Stimulated activated CD4-positive, alpha-beta T cell treated with anti-CD3 and anti-CD28 coated beads, Interleukin-2, amount 100 ng/mL, for 24 hours (primary cell): ENCODE measurements around the gene RHAG.
A peak's percentile ranks its signal among the peaks of the same experiment; 100 is the strongest.
"Not testable (repeated sequence)": the region's sequence is repeated elsewhere in the genome, so short reads cannot be mapped to it uniquely, and the experiment has no call there.

Source experiments
- DNase-seq, 2 donors: peaks; one replicate each; pipeline ENCODE4 v3.0.0-alpha.2; 2020

RHAG gene

DNA sequence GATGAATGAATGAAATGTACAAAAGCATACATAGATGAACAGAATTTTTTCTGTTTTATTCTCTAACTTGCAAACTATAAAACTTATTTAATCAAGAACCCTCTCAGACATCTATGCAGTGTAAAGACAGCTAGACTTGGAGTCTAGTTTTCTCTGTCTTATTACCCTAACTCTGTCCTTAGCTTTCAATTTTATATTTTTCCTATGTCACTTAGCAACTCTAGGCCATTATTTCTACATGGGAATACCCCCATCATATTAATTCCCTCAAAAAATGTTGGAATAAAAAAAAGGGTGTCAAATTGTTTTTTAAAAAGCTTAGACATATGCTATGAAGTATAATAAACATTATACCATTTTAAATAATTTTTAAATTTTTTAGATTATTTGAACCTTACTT lies 1.2 kb downstream of the RHAG start:
- DNase-seq: no peak

DNA sequence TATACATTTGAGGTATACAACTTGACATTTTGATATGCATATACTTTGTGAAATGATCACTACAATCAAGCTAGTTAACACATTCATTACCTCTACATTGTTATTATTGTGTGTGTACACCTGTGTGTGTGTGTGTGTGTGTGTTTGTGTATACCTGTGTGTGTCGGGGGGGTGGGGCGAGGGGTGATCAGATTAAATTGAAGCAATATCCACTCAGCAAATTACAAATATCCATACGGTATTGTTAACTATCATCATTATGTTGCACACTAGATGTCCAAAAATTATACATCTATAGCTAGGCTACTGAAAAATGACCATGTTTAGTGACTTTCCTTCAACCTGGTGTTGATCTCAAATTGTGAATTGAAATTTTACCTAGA lies 1.8 kb downstream of the RHAG start:
- DNase-seq: no peak

DNA sequence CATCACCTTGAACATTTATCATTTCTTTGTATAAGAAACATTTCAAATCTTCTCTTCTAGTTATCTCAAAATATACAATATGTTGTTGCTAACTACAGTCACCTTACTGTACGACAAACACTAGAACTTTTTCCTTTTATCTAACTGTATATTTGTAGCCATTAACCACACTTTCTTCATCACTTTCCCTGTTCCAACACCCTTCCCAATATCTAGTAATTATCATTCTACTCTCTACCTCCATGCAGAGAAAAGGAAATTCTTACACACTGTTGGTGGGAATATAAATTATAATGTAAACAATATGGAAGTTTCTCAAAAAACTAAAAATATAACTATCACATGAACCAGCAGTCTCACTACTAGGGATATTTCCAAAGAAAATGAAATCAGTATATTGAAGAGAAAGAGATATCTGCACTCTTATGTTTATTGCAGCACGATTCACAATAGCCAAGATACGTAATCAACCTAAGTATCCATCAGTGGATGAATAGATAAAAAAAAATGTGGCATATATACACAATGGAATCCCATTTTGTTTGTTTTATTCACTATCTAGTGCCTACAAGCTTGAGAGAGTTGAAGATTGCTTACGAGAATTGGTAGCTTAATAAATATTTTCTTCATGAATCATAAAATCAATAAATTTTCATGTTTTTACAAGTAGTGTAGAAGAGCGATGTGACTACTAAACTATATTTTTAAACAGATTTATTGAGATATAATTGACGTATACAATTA lies 2.4 kb downstream of the RHAG start:
- no peak for DNase-seq

DNA sequence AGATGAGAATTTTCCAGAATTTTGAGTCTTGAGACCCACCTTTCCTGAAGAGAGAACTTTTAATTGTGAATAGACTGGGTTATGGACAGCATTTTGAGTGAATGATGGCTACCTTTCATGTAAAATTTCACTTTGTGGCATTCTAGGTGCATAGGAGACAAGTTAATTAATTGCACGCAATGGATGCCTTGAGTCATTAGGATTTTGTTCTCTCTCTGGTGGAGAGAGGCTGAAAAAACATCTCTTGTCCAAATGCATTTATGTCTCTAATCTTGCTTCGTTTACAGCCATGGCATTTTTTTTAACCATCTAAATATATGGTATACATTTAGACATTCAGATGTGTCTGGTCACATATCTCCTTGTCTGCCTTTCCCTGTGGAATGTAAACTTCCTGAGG lies 3.1 kb downstream of the RHAG start:
- DNase-seq: no peak

DNA sequence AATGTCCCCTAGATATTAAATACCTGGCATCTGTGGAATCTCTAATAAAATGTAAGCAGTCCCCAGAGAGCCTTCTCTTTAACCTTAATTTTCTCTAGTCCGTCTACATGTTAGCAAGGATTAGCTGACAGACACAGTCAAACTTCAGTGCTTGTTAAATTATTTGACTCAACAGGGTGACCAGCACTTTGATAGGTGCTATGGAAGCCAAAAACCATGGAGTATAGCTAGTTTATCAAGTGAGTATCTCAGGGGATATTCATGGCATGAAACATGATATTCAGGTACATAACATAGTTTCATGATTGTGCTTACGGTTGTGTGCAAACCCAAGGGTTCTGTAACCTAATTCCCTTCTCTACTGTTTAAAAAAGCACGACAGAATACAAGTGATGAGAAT lies 3.9 kb downstream of the RHAG start:
- no peak for DNase-seq

DNA sequence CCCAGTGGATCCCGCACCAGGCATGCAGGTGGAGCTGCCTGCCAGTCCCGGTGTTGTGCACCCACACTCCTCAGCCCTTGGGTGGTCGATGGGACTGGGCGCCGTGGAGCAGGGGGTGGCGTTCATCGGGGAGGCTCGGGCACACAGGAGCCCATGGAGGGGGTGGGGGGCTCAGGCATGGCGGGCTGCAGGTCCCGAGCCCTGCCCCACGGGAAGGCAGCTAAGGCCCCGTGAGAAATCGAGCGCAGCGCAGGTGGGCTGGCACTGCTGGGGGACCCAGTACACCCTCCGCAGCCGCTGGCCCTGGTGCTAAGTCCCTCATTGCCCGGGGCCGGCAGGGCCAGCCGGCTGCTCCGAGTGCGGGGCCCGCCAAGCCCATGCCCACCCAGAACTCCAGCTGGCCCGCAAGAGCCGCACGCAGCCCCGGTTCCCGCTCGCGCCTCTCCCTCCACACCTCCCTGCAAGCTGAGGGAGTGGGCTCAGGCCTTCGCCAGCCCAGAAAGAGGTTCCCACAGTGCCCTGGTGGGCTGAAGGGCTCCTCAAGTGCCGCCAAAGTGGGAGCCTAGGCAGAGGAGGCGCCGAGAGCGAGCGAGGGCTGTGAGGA lies 7.1 kb downstream of the RHAG start:
- DNase-seq: not testable (repeated sequence)

DNA sequence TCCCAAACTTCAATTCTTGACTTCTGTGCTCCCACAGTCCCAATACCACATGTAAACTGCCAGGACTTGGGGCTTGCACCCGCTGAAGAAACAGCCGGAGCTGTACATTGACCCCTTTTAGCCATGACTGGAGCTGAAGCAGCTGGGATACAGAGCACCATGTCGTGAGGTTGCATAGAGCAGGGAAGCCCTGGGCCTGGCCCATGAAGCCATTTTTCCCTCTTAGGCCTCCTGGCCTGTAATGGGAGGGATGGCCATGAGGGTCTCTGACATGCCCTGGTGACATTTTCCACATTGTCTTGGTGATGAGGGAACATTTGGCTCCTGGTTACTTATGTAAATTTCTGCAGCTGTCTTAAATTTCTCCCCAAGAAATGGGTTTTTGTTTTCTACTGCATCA lies 9.8 kb downstream of the RHAG start:
- DNase-seq: no peak

DNA sequence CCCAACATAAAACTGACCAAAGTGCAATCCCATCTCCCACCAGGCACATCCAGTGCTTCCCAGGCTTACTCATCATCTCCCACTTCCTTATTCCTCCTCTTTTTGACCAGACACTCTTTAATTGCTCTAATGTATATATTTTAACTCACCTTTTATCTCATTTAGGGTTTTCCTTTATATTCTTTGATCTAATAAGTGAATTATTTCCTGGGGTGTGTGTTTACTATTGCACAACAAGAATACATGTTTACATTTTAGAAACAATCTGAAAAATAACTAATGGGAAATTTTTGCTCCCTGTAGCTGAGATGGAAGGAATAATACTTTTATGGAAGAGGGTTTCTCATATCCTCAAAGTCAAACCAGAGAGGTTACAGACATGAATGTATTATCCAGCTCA lies 18.4 kb downstream of the RHAG start:
- DNase-seq: no peak

DNA sequence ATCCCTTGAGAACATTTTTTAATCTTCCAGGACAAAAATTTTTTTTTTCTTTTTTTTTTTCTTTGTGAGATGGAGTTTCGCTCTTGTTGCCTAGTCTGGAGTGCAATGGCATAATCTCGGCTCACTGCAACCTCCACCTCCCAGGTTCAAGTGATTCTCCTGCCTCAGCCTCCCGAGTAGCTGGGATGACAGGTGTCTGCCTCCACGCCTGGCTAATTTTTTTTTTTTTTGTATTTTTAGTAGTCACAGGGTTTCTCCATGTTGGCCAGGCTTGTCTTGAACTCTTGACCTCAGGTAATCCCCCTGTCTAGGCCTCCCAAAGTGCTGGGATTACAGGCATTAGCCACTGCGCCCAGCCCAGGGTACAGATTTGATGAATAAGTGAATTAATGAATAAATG lies 22.5 kb downstream of the RHAG start:
- not testable (repeated sequence) for DNase-seq

DNA sequence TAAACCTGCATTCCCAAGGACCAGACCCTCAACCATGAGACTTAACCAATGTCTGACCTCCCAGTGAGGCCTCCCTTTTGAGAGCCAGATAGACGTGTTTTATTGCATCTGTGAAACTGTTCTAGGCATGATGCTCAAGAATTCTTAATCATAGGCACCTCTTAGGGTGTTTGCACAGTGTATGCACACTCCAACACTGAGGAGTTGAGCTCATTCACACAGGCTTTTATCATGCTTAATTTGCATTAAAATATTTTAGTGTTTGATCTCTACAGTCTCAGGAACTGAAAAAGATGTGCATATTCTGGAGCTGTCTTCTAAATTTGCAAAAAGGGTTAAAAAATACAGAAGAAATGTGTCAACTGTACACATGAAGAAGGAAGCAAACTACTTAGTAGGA lies 27.4 kb downstream of the RHAG start:
- DNase-seq: no peak

DNA sequence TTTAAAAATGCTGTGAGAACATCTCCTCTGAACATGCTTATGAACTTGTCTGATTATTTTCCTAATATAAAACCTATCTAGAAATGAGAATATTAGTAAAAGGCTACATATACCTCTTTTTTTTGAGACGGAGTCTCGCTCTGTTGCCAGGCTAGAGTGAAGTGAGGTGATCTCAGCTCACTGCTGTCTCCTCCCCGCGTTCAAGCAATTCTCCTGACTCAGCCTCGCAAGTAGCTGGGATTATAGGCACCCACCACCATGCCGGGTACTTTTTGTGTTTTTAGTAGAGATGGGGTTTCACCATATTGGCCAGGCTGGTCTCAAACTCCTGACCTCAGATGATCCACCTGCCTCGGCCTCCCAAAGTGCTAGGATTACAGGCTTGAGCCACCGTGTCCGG lies 28.4 kb downstream of the RHAG start:
- not testable (repeated sequence) for DNase-seq

DNA sequence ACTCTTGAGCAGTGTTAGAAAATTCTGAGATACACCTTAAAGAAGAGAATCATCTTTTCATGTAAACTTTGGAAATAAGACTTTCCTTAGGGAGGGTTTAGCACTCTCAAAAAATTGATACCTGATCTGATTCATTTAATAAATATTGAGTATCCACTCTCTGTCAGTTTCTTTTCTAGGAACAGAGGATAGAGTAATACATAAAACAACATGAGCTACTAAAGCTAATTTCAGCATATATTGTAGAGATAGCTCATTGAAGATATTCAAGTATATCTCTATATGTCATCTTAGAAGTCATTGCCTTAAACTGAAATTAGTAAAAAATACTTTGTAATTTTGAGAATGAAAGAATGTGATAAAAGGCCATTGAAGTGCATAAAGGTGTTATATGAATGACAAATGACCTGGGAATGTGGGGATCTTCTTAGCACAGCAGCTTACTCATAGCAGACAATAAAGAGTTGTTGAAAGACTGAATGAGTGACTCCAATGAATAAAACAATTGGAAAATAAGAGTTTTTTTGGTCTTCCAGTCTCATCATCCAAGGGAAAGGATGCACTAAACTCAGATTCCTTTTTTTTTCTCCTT lies 29.2 kb downstream of the RHAG start:
- no peak for DNase-seq

DNA sequence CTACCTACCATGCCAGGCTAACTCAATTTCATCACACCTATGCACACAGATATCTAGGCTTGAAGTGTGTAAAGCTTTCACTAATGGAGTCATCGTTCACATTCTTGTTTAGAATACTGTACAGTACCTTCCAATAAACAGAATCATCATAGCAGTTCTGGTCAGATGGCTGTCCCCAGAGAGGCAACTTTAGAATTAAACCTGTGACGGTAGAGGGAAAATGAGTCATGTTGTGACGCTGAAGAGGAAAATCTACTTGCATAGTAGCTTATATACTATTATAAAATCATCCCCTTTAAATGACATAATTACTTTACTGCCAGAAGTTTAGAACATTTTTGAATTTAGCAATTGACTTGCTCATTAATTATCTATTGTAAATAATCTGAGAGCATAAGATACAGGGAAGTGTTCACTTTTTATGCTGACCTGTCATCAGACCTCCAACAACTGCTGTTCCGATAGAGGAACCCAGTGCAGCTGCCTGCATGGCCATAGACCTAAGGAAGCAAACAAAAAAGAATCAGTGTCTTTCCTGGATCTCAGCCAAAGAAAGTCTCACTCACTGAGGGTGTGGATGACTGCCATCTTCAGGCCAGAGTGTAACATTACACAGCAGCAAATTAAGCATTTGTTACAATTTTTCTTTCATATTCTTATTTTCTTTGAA lies 29.8 kb downstream of the RHAG start:
- peak in 1 of 2 donors; percentile 5 for DNase-seq

DNA sequence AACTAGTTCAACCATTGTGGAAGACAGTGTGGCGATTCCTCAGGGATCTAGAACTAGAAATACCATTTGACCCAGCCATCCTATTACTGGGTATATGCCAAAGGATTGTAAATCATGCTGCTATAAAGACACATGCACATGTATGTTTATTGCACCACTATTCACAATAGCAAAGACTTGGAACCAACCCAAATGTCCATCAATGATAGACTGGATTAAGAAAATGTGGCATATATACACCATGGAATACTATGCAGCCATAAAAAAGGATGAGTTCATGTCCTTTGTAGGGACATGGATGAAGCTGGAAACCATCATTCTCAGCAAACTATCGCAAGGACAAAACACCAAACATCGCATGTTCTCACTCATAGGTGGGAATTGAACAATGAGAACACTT lies 32.6 kb downstream of the RHAG start:
- not testable (repeated sequence) for DNase-seq

DNA sequence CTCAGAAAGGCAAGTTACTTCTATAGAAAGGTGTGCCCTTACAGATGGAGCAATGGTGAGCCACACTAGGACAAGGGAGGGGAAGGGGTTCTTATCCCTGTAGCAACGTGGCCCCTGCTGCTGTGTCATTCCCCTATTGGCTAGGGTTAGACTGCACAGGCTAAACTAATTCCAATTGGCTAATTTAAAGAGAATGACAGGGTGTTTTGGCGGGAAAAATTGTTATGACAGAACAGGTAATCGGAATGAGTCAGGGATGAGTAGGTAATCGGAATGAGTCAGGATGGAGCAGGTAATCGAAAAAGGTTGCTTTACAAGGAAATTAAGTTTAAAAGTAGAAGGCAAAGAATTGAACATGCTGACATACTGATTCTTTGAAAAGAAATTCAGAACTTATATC lies 49.4 kb downstream of the RHAG start:
- not testable (repeated sequence) for DNase-seq

DNA sequence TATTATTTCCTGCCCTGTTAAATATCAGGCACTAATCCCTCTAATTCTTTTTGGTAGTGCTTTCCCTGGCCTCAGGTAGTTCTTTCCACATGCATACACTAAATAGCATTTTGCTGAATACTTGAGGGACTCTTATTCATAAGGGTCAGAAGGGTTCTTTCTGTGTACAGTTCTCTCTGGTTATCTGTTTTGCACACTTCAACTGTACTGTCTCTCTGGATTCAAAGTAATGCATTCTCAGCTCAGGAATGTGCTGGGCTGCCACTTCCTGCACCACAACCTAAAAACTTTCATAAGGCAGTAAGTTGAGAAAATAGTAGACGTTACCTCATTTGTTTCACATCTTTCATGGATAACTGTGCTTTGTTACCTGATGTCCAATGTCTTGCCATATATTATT lies 54.1 kb downstream of the RHAG start:
- DNase-seq: no peak

DNA sequence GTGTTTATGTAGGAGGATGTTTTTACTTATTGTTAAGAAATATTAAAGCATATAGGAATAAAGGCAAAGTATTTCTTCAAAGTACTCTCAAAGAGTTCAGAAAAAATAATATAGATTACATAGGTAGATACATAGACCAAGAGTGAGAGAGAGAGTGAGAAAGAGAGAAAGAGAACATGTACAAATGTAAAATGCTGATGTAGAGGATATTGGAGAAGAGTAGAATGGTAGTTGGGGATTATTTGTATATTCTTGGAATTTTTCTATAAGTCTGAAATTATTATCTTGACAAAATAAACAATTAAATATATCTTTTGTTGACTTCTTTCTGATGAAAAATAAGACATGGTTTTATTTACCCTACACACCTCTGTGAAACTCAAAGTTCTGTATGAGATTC lies 57.0 kb downstream of the RHAG start:
- DNase-seq: no peak

DNA sequence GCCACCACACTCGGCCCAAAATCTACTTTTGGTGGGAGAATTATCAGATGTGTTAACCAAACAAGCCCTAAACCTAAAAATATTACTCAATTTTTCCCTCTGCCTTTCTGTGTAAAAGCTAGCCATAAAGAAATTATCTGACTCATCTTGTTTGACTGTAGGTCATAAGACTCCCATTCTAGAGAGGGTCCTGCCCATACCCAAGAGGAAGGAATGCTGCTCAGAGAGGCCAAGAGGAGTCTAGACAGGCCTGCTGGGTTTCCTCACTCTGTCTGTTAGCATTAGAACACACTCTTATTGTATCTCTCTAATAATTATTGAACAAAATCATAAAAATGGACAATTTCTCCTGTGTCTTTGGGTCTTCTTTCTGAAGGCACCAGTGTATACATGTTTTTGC lies 60.0 kb downstream of the RHAG start:
- no peak for DNase-seq

DNA sequence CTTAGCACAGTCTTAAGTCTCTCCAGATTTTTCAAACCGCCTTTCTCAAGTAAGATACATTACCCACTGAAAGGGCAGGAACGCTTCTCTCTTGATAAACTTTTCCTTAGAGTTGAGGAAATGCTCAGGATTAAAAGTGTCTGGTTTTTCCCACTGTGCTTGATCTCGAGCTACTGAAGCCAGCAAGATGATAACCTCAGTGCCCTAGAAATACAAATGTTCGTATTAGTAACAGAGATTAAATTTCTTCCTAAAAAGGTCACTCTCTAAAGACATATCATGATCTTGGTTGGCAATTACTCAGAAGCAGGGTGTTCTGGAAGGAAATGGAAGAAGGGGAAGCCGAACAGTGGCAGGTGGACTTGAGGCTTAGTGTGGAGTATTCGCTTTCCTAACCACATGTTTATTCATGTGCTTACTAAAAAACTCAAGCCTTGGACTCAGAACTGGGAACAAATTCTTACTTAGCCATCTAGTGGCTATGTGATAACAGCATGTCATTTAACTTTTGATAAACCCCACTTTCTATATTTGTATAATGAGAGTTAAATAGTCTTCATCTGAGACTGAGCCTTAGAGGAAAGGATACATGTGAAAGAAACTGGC lies 66.1 kb downstream of the RHAG start:
- DNase-seq: no peak

DNA sequence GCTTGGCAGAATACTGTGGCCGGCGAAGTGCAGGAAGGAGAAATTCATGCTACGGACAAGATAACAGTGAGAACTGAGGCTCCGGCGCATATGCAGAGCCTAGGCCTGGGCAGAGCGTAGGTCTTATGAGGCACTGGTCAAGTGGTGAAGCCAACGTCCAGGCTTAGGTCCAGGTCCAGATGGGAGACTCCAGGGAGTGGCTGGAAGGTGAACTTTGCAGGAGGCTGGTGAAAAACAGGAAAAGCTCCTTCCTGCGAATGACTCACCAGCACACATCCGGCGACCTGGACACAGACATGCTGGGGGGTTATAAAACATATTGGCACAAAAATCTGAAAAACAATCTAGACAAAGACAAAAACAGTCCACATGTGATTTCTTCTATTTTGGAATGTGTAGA lies 70.8 kb downstream of the RHAG start:
- no peak for DNase-seq

DNA sequence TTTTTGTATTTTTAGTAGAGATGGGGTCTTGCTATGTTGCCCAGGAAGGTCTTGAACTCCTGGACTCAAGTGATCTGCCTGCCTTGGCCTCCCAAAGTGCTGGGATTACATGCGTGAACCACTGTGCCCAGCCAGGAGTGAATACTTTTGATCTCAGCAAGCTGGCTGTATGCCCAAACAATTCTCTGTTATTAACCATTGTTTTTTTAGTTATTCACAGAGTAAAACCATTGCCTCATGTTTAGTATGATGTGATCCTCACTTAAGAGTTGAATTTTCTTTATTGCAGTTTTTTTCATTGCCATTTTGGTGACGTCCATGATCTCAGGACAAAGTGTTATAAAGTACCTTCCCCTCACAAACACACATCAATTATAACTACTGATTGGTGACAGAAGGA lies 71.4 kb downstream of the RHAG start:
- no peak for DNase-seq

DNA sequence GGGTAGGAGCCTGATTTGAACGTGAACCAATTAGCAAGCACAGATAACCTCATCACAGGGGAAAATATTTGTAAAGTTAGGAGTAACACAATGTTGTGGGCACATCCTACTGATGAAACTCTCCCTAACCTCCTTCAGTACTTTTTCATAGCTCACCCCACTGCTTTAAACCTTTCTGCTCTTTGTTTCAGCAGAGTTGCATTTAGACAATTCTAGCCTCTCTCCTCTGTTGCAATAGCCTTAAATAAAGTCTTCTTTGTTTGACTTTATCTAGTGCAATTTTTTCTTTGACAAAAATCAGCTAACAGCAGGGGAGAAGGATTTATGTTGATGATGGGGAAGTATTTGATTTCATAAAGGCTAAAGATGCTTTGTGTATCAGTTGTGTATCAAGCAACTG lies 72.1 kb downstream of the RHAG start:
- no peak for DNase-seq

DNA sequence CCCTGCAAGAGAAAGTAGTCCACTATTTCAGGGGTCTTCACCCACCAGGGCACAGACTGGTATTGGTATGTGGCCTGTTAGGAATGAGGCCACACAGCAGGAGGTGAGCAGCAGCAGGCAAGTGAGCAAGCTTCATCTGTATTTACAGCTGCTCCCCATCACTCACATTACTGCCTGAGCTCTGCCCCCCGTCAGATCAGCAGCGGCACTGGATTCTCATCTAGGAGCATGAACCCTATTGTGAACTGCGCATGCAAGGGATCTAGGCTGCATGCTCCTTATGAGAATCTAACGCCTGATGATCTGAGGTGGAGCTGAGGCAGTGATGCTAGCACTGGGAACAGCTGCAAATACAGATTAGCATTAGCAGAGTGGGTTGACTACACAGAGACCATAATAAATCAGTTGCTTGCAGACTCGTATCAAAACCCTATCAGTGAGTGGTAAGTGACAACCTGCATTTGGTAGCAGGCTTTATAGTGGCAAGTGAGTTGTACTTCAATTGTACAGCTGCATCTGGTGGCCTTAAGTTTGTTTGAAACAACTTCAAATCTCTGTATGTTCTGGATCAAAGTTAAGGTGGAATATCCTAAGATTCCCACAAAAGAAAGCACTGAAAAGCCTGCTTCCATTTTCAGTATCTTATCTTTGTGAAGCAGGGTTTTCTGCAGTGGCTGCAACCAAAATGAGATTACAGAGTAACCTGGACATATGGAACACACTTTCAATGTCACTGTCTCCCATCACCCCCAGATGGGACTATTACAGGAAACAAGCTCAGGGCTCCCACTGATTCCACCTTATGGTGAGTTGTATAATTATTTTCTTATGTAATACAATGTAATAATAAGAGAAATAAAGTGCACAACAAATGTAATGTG lies 73.4 kb downstream of the RHAG start:
- DNase-seq: no peak
